ENCODE measurements around the gene CENATAC. TPM values are rescaled to one million over a fixed set of nuclear protein-coding genes. Genes with fewer than 3 reads are reported as not detected.

The CENATAC gene
- total and polyA plus RNA-seq, 9 of the 15 experiments (the other 6 are each of a cell fraction or from before 2014, with no cell fraction given): 2.4 to 25.5 (median 13.7) TPM

- TF ChIP-seq HOMEZ (CRISPR knock-in tag; IDR thresholded peaks at IDR 0.05) (no peak), OTX1 (CRISPR knock-in tag; IDR thresholded peaks at IDR 0.05) (no peak), ASH1L (IDR thresholded peaks at IDR 0.05; ENCODE audit: borderline replicate concordance, low read depth, partially characterized antibody) (no peak), MAFK (IDR thresholded peaks at IDR 0.05; ENCODE audit: low read length) (no peak), CBX8 (IDR thresholded peaks at IDR 0.05; ENCODE audit: borderline replicate concordance, extremely low read depth, low read depth, low read length, poor library complexity, severe bottlenecking) (no peak), UBTF (IDR thresholded peaks at IDR 0.05; ENCODE audit: borderline replicate concordance in 1 of 2, low read depth in 2 of 2, low read length in 2 of 2) (peak in 1 of 2 experiments; percentile 69; a peak in 1 of 4 replicates), LARP7 (IDR thresholded peaks at IDR 0.05) (no peak), BHLHE40 (IDR thresholded peaks at IDR 0.05; ENCODE audit: low read length) (peak; percentile 76), HNRNPUL1 (IDR thresholded peaks at IDR 0.05; ENCODE audit: low read length) (no peak), SAFB (IDR thresholded peaks at IDR 0.05; ENCODE audit: borderline replicate concordance, low read depth, low read length) (no peak), RCOR1 (IDR thresholded peaks at IDR 0.05; ENCODE audit: borderline replicate concordance in 1 of 2, low read depth in 2 of 2, low read length in 2 of 2) (peak in 1 of 2 experiments; percentile 48; a peak in 1 of 4 replicates), NR2C1 (IDR thresholded peaks at IDR 0.05) (no peak), NR2C1 (tag; IDR thresholded peaks at IDR 0.05) (no peak), TAF1 (IDR thresholded peaks at IDR 0.05; ENCODE audit: control insufficient read depth, extremely low read depth, insufficient read depth, low read length, severe bottlenecking) (peak; percentile 54), ZNF740 (CRISPR knock-in tag; IDR thresholded peaks at IDR 0.05) (peak; percentile 16; the same call in 1 of the 2 replicates), ZNF740 (tag; IDR thresholded peaks at IDR 0.05) (no peak), MCM2 (IDR thresholded peaks at IDR 0.05; ENCODE audit: low read depth) (no peak), PCBP2 (IDR thresholded peaks at IDR 0.05; ENCODE audit: low read depth, low read length, poor library complexity, severe bottlenecking) (no peak), RB1 (IDR thresholded peaks at IDR 0.05; ENCODE audit: low read depth) (peak; percentile 54), FIP1L1 (IDR thresholded peaks at IDR 0.05; ENCODE audit: low read depth, low read length, poor library complexity, severe bottlenecking) (no peak), ZBTB9 (CRISPR knock-in tag; IDR thresholded peaks at IDR 0.05) (no peak), HLTF (IDR thresholded peaks at IDR 0.05) (no peak), HMG20B (CRISPR knock-in tag; IDR thresholded peaks at IDR 0.05) (no peak)
Measured at GRCh38 chr11:119030329-119031047, 32.5 kb downstream of the CENATAC start, which contains the start of gene SLC37A4 (continued).
